NCI-H2227 treated with DMSO at 0.1 percent for 48 hours (cell line): ENCODE measurements around the gene DLST.

Experiments
- DNase-seq: peaks from one replicate; lab custom pipeline; 2025; lab: John Stamatoyannopoulos, UW

The DLST gene

DNA sequence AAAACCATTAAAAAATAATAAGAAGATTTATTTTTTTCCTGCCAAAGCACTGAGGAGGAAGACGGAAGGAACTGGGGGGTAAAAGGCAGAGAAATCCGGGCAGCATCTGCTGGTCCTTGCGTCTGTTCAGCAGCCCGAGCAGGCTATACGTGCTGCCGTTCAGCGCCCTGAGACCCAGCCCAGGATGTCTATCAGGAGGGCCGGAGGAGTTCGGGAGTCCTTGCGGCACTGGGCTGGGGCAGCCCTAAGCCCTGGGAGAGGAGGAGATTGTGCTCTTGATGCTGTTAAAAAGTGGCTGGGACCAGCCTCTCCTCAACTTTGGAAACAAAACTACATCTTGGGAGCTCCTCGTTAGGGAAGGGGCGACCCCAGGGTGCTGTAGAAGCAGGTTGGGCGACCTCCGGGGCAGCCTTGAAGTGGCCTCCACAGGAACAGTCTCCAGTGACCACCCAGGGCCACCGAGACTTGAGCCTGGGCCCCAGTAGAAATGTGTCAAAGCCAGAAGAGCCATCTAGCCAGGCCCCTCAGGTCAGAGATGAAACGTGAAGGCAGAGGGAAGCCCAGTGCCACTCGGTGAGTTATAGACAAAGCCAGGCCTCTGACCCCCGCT is 59.3 kb downstream of the DLST start:
- no peak for DNase-seq

DNA sequence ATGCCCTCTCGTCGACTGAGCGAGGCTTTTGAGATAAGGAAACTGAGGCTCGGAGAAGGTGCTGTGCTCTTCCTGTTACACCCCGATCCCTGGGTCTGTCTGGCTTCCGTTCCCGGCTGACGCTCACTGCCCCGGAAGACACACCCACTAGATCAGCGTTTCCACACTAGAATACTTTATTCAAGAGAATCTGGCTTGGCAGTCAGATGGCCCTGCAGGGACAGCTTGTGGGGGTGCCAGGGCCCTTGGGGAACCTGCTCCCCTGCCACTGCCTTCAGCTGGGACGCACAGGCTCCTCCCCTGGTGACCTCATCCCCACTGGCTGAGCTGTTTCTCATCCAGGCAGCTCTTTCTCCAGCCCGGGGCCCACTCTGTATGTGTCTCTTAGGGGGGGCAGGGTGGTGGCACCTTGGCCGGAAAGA is 60.0 kb downstream of the DLST start:
- DNase-seq: no peak

DNA sequence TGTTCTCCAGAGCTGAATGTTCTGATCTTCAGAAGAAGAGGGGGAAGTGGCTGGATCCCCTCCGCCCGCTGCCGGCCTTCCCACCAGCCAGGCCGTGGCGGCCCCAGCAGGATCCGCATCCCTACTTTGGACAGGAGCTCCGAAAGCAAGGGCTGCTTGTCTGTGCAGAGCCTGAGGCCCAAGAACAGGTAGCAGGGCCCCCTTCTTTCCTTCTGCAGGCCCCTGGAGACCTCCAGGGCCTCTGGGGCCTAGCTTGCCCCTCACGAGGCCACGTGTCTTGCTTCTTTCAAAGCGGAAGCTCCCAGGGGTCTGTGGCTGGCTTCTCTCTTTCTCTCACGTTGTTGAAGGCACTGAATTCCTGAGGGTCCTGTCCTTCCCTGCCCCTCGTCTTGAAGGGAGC is 60.5 kb downstream of the DLST start:
- no peak for DNase-seq

DNA sequence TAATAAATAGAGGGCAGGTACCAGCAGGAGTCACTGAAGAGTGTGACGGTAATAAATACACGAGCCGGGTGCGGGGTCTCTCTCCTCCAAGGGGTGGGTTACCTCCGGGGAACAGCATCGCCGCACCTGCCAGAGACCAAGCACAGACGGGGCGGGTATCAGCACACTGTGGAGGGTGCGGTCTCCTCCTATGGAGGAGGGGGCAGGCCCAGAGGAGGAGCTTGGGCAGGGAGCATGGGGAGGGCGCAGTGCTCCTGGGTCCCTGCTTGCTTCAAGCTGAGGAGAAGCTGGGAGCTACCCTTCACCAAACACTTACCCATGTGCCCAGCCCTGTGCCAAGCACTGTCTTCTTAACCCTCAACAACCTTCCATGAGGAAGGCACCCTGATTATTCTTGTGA is 60.9 kb downstream of the DLST start:
- no peak for DNase-seq

DNA sequence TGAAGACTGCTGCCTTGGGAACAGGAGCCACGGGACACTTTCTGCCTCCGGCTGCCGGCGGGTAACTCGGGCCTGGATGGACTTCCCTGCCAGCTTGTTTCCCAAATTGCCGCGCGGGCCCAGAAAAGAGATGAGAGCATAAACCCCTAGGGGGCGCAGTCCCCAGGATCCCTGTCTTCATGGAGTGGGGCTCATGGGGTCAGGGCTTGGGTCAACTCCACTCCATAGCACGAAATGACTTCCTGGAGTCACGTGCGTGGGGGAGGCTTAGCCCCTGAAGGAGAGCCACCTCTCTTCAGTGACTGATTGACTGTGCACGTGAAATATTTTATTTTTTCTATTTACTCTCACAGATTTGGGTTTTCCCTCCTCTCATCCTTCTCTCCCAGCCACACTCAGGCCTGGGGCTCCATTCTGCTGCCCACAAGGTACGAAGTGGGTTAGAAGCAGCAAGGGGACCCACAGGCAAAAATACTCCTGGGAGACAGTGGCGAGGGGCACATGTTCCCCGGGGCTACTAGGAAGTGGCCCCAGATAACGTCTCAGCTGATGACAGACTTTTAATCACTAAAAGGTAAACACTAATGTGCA is 63.6 kb downstream of the DLST start:
- no peak for DNase-seq

DNA sequence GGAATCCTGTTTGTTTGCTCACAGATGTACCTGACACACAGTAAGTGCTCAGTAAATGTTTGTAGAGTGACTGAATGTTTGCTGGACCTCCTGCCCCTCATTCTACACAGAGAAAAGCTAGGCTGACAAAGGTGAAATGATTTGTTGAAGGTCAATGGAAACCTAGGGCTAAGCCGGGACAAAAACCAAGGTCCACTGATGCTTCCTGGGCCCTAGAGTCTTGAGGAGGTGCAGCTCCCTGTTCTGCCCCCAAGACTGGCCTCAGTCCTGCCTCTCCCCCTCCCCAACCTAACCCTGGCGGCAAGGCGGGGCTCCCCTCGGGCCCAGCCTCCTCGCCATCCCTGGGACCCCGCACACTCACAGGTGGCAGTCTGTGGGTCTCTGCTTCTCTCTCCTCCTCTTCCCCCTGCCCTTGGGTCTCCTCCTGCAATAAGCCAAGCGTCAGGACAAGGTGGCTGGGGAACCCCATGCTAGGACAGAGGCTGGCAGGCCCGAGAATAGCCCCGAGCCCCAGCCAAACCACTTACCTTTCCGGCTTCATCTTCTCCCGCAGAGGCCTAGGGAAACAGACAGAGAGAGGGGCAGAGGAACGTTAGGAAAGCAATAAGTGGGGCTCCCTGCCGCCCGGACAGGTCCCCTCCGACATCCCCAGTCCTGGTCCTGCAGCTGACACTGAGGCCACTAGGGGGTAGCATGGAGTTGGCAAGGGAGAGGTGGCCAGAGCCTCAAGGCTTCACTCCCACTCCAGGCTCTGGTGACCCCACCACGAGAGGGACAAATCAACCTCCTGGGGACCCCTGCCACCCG is 64.3 kb downstream of the DLST start:
- DNase-seq: peak; percentile 45

DNA sequence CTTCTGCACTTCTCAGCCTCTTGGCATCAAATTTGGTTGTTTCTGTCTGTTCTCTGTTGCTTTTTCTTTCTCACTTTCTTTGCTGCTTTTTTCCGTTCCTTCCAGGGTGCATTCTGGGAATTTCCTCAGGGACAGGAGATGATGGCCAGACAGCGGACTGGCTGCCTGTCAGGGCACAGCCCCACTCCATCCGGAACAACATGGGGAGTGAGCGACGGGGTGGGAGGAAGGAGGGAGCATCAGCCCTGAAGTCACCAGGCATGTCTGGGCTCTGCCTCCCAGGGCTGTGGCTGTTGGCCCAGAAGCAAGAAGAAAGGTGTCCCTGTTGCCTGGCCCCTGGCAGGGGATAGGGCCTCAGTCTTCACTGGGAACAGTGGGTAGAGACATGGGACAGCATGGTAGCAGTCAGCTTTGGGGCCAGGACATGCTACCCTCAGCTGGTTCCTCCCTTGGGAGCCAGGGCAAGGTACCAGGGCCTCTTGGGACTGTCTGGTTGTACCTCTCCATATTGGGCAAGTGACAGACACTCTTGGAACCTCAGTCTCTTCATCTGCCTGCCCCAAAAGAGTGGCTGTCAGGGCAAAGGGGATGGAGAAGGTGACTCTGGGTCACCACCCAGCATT is 65.1 kb downstream of the DLST start:
- DNase-seq: no peak

DNA sequence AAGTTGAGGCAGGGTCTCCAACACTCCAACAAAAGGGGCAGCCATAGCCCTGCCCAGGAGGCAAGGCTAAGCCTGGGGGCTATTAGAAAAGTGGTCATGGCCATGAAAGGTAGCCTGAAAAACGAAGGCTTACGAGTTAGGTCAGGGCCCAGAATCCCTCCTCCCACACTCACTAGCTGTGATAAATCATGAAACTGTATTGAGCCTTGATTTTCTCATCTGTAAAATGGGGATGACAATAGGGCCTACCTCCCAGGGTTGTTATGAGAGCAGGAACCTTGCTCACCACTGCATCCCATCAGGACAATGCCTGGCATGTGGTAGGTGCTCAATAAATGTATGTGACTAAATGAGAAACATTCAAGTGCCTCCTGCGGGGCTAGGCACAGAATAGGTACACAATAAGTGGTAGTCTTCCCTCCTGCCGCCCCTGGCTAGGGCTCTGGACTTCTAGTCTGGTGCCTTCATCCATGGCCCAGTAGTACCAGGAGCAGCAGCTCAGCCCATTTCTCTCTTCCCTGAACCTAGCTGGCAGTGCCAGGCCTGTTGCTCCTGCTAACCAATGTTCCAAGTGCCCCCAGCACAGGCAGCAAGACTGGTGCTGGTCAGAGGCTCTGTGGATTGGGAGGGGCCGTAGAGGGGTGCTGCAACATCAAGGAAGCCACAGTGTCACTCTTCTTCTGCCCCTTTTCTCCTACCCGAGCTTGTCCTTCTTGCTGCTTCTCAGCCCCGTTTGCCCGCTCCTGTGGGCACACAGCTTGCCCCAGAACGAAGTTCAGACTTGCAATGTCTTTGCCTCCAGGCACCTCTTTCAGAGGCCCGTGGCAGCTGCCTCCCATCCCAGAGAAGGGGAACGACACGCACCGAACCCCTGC is 65.9 kb downstream of the DLST start:
- DNase-seq: no peak

DNA sequence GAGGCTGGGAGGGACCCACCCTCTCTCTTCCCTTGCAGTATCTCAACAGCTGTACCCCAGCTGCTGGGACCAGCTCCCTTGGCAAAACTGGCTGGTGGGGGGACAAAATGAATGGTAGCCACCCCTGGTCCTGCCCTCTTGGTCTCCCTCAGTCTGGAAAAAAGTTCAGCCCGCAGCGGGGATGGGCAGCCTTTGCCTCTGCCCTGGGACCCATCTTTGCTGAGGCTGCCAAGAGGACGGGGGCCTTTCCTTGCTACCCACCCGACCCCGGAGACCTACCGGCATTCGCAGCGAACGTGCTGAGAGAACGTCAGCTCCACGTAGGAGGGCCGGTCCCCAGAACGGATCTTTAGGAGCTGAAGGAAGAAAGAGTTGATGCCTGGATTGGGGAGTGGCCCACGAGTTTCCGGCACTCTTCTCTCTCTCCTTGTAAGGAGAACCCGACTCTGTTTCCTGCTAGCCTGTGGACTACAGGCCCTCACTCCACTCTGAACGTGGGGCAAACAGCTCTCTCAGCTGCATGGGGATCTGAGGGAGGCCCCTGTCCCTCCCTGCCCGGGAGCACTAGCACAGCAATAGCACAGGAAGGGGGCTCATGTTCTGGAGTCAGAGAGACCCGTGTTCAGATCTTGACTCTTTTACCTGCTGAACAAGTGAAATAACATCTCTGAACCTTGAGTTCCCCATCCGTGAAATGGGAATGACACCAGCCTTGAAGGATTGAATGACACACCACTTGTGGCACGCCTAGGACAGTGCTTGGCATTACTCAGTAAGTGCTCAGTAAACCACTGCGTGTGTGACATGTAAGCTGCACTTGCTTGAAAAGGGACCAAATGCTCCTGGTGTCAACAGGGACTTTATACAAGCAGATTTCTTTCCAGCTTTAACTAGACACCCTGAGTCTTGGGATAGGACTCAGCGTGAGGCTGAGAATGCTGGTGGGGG is 66.8 kb downstream of the DLST start:
- DNase-seq: no peak

DNA sequence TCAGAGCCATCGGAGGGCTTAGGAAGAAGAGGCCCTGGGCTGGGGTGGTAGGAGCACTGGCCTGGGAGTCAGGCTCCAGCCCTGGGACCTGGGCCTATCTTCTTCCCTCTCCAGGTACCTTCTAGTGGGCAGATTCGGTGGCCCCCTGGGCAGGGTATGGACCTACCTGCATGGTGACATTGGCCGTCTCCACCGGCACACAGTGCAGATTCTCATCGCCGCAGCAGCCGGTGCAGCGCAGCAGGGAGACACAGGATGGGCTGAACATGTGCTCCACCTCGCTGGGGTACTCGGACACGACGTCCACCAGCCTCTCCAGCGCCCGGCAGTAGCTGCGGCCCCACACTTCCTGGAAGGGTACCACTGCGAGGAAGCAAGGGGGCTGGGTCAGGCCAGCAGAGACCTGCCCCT is 67.5 kb downstream of the DLST start:
- no peak for DNase-seq

DNA sequence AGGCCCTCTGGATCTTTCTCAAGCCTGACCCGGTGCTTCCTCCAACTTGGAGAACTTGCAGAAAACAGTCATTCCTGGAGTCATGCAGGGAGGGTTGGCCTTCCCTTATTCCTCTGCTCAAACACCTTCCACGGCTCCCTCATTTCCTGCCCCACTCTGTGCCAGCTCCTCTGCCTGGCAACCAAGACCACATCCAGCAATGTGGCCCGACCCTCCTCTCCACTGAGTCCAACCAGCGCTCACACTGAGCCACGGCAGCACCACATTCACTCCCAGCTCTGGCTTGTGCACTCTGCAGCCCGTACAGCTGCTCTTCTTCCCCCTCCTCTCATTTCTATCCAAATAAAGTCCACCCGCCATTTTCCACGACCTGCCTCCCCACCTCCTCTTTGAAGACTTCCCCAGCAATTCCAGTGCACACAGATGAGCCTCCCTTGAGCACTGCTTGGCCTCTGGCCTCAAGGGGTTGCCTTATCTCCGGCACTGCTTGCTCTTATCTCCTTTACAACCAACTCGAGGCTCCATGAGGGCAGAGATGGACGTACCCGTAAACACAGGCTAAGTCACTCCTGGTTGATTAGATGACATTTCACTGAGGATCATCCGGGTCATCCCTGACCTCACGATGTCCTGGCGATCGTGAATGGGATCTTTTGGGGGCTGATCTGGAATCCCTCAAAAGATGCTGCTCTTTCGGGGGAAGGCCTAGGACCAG is 68.3 kb downstream of the DLST start:
- no peak for DNase-seq

DNA sequence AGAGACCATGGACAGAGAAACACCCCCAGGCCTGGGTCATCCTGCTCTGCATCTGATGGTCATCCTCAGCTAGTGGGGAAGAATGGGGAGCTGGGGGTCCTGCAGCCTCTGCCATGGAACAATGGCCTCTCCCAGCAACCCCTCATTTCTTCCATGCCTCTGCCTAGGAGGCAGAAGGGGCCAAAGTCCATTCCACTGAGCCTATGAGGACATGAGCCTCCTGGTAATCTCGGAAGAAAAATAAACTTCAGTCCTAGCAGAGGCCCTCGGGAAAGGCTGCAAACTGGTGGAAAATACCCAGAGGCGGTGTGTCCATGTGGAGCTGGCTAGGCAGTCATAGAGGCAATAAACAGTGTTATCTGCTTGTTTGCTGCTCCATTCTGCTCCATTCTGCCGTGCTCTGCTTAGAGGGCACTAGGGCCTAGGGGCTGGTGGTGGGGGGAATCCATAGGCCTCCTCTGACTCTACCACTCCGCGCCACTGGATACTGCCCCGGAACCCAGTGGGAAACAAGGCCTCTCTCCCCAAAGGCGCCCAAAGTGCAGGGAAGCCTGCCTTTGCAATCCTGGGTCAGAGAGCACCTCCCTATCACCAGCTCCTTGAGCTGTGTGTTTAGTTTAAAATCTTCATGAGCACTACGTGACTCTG is 69.2 kb downstream of the DLST start:
- DNase-seq: no peak

DNA sequence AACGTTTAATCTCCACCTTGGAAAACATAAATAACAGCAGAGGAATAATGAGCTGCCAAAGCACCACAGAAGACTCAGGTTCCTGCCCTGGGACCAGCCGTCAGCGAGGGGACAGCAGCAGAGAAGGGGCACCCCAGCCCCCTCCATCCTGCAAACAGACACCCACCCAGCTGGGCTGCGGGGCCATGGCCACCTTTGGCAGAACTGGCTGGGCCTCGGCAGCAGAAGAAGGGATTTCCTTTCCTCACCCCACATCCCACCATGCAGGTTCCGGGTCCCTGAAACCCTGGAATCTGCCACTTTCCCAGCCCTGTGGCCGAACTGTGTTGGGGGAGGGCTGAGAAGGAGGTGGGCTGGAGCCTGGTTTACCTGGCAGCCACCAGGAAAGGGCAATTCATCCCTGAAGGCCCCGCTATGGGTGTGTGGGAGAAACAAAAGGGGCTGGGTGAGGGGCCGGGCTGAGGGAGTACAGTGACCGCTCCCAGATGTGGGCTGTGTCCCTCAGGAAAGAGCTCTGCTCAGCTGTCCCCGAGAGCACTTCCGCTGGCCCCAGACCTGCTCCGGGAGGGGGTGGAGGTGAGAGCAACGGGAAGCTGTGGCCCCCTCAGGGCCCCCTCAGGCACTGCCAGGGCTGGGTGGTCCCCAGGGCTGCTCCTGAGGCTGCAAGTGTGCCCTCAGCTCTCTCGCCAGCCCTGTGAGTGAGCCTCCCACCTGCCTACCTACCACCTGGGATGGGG is 69.9 kb downstream of the DLST start:
- no peak for DNase-seq

DNA sequence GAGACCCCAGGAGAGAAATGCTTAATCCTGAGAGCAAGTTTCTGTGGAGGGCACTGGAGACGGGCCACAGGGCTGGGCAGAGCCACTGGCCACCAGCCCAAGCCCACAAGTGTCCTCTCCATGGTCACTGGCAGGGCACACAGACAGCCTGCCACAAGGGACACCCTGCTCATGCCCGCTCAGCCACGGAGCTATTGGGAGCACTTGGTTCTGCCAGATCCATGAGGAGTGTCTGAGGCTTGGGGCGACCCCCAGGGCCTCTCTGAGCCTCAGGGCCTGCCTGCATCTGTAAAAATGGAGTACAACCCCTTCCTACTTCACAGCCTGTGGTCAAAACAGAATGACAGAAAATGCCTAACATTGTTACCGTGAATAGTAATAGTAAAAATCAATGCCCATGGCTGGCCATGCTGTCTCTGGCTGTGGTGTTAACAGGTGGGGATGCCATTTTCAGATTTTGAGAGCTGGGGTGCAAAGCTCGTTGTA is 70.5 kb downstream of the DLST start:
- no peak for DNase-seq

DNA sequence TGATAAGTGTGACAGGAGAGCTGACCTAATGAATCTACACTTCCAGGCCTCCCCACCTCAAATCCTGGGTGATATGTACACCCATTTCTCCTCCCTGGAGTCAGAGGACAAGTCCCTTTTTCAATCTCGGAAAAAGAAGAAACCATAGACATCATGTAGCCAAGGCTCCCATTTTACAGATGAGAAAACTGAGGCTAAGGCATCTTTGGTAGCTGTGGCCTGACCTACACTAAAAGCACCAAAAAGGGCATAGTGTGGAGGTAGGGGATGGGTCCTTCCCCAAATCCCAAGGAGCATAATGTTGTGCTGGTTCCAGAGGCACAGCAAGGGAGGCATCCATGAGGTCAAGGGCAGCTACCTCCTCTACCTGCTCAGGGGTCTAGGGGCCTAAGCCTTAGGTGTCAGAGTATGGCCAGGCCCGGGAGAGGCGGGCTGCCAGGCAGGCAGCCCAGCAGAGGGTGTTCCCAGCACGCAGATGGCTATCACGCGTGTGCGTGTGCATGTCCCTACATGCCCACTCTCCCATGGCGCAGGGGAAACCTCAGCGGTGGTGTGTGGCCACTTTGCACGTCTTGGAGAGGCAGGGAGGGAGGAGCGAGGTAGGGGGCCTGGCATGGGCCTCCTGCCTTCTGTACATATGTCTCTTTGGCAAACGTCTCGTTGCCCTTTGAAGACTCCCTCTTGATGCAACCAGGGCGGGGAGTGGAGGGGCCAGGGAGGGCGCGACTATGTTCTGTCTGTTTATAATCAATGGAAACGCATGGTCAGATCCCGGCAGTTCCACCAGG is 71.2 kb downstream of the DLST start:
- DNase-seq: no peak
